Measurements from ENCODE around the gene MEDAG. TPM values are rescaled to one million over a fixed set of nuclear protein-coding genes. Genes with fewer than 3 reads are reported as not detected.
A peak's percentile ranks its signal among the peaks of the same experiment; 100 is the strongest.

MEDAG gene
- polyA plus RNA-seq, 1 donor (not counting 4 experiments of a cell fraction or from before 2014, with no cell fraction given) = 0.03 TPM

GRCh38 chr13:30915691-30916541 is 9.8 kb downstream of the MEDAG start:
- H3K79me2 ChIP-seq (ENCODE audit: control insufficient read depth, insufficient read depth, low read length) = no peaks in the 10 kb centered on the region
- H3K4me3 ChIP-seq (ENCODE audit: control insufficient read depth in 2 of 3, extremely low read depth in 1 of 3, insufficient read depth in 2 of 3, low read depth in 1 of 3, low read length in 3 of 3) = peak overlapping the region in 1 of 3 experiments; percentile 31
- FAIRE-seq (peak; percentile 58), DNase-seq (ENCODE audit: low read depth, low spot score) (no peak)
- no peaks in the 10 kb centered on the region for H3K36me3 ChIP-seq (ENCODE audit: control insufficient read depth in 2 of 2, extremely low read depth in 1 of 2, insufficient read depth in 2 of 2, low read length in 2 of 2)
- TF ChIP-seq EZH2 (IDR thresholded peaks at IDR 0.05; ENCODE audit: low read length) = no peak
- TF ChIP-seq CTCF (optimal IDR thresholded peaks at IDR 0.05 in 1 of 3, IDR thresholded peaks at IDR 0.05 in 1 of 3, conservative IDR thresholded peaks at IDR 0.05 in 1 of 3; ENCODE audit: extremely low read depth in 1 of 3, insufficient read depth in 2 of 3, low read length in 3 of 3) = no peak
- peaks cover 10% of the 10 kb centered on the region for H3K4me1 ChIP-seq (ENCODE audit: control insufficient read depth, extremely low read depth, insufficient read depth, low read length)
- no peaks in the 10 kb centered on the region for H3K9me3 ChIP-seq (ENCODE audit: control insufficient read depth, low read depth, low read length)
- H4K20me1 ChIP-seq (ENCODE audit: control insufficient read depth, extremely low read depth, insufficient read depth, low read length) = no peaks in the 10 kb centered on the region
- dilution Hi-C loops (cut with MboI; ENCODE audit: extremely low pct_ligation_motif_present, low sequenced_read_pairs) = no loop called here
- H3K27me3 ChIP-seq (ENCODE audit: control insufficient read depth, extremely low read depth, insufficient read depth, low read length) = peaks cover 5% of the 10 kb centered on the region
- no peak overlapping the region for H3K27ac ChIP-seq (ENCODE audit: control insufficient read depth, insufficient read depth, low read length)
- peak overlapping the region; percentile 41 for H2AFZ ChIP-seq (ENCODE audit: control insufficient read depth, low read length)
- H3K9ac ChIP-seq (ENCODE audit: control insufficient read depth, extremely low read depth, insufficient read depth, low read length) = no peak overlapping the region
- H3K9me1 ChIP-seq (ENCODE audit: control insufficient read depth, extremely low read depth, insufficient read depth, low read length) = no peaks in the 10 kb centered on the region
- H3K4me2 ChIP-seq (ENCODE audit: control insufficient read depth, extremely low read depth, insufficient read depth, low read depth, low read length) = peak overlapping the region; percentile 62

GRCh38 chr13:30916991-30917390 is 10.9 kb downstream of the MEDAG start:
- H3K4me2 ChIP-seq (ENCODE audit: control insufficient read depth, extremely low read depth, insufficient read depth, low read depth, low read length) = no peak overlapping the region
- no peak overlapping the region for H3K4me3 ChIP-seq (ENCODE audit: control insufficient read depth in 2 of 3, extremely low read depth in 1 of 3, insufficient read depth in 2 of 3, low read depth in 1 of 3, low read length in 3 of 3)
- no peaks in the 10 kb centered on the region for H4K20me1 ChIP-seq (ENCODE audit: control insufficient read depth, extremely low read depth, insufficient read depth, low read length)
- H3K9me3 ChIP-seq (ENCODE audit: control insufficient read depth, low read depth, low read length) = no peaks in the 10 kb centered on the region
- no peak overlapping the region for H3K27ac ChIP-seq (ENCODE audit: control insufficient read depth, insufficient read depth, low read length)
- H3K36me3 ChIP-seq (ENCODE audit: control insufficient read depth in 2 of 2, extremely low read depth in 1 of 2, insufficient read depth in 2 of 2, low read length in 2 of 2) = no peaks in the 10 kb centered on the region
- no peak for FAIRE-seq
- no peak overlapping the region for H3K9ac ChIP-seq (ENCODE audit: control insufficient read depth, extremely low read depth, insufficient read depth, low read length)
- H3K4me1 ChIP-seq (ENCODE audit: control insufficient read depth, extremely low read depth, insufficient read depth, low read length) = peaks cover 10% of the 10 kb centered on the region
- H3K9me1 ChIP-seq (ENCODE audit: control insufficient read depth, extremely low read depth, insufficient read depth, low read length) = no peaks in the 10 kb centered on the region
- dilution Hi-C loops (cut with MboI; ENCODE audit: extremely low pct_ligation_motif_present, low sequenced_read_pairs) = no loop called here
- TF ChIP-seq EZH2 (IDR thresholded peaks at IDR 0.05; ENCODE audit: low read length) (no peak), CTCF (optimal IDR thresholded peaks at IDR 0.05 in 1 of 3, IDR thresholded peaks at IDR 0.05 in 1 of 3, conservative IDR thresholded peaks at IDR 0.05 in 1 of 3; ENCODE audit: extremely low read depth in 1 of 3, insufficient read depth in 2 of 3, low read length in 3 of 3) (no peak)
- no peak for DNase-seq (ENCODE audit: low read depth, low spot score)
- H3K27me3 ChIP-seq (ENCODE audit: control insufficient read depth, extremely low read depth, insufficient read depth, low read length) = peaks cover 5% of the 10 kb centered on the region
- H3K79me2 ChIP-seq (ENCODE audit: control insufficient read depth, insufficient read depth, low read length) = no peaks in the 10 kb centered on the region
- H2AFZ ChIP-seq (ENCODE audit: control insufficient read depth, low read length) = no peak overlapping the region
